ENCODE data around the gene FCRL5. TPM values are rescaled to one million over a fixed set of nuclear protein-coding genes. Genes with fewer than 3 reads are reported as not detected.

FCRL5 gene
- total and polyA plus RNA-seq, 8 donors: 0.37 to 4.8 (median 0.76) TPM; not detected in 3

GRCh38 chr1:157521056-157521455, 31.3 kb downstream of the FCRL5 start:
- intact Hi-C loops (cut with DNase I; ENCODE audit: low total_unique reads): no loop called here
- no peak for TF ChIP-seq POLR2AphosphoS5 (IDR thresholded peaks at IDR 0.05)
- TF ChIP-seq EP300 (IDR thresholded peaks at IDR 0.05): no peak
- no peak for TF ChIP-seq POLR2A (IDR thresholded peaks at IDR 0.05)
- TF ChIP-seq CTCF (IDR thresholded peaks at IDR 0.05): no peak
- Histone ChIP-seq H3K4me3 (no peak overlapping the region), H3K4me1 (peaks cover 0 to 3% (median 0%) of the 10 kb centered on the region in 4 donors), H3K27me3 (peaks cover 0 to 15% (median 0%) of the 10 kb centered on the region in 3 donors), H3K27ac (no peak overlapping the region), H3K9me3 (no peaks in the 10 kb centered on the region), H3K36me3 (no peaks in the 10 kb centered on the region)
- 52 to 66% (median 58%) methylated on average over 10 of the region's 10 CpGs for WGBS, 5 donors
- DNase-seq: no peak

- intact Hi-C loops (cut with DNase I; ENCODE audit: low total_unique reads): no loop called here
- 96 to 100% (median 97%) methylated on average over 1 to 20 of the region's 20 CpGs for WGBS, 5 donors
- H3K4me3 ChIP-seq: no peak overlapping the region
- TF ChIP-seq POLR2AphosphoS5 (IDR thresholded peaks at IDR 0.05): no peak
- no peak for TF ChIP-seq POLR2A (IDR thresholded peaks at IDR 0.05)
- no peak for TF ChIP-seq CTCF (IDR thresholded peaks at IDR 0.05)
- TF ChIP-seq EP300 (IDR thresholded peaks at IDR 0.05): no peak
- DNase-seq: no peak
- peak overlapping the region in 1 of 5 donors; percentile 2 for H3K27ac ChIP-seq
- peaks cover 0 to 3% (median 0%) of the 10 kb centered on the region in 4 donors for H3K4me1 ChIP-seq
- no peaks in the 10 kb centered on the region for H3K9me3 ChIP-seq
- H3K36me3 ChIP-seq: no peaks in the 10 kb centered on the region
- H3K27me3 ChIP-seq: peaks cover 0 to 15% (median 0%) of the 10 kb centered on the region in 3 donors
These were observed 31.9 kb downstream of the FCRL5 start for GRCh38 chr1:157520386-157520935.

GRCh38 chr1:157519451-157519850, 32.9 kb downstream of the FCRL5 start:
- TF ChIP-seq POLR2AphosphoS5 (IDR thresholded peaks at IDR 0.05): no peak
- intact Hi-C loops (cut with DNase I; ENCODE audit: low total_unique reads): no loop called here
- WGBS, 5 donors: 30 to 71% (median 46%) methylated on average over 2 of the region's 2 CpGs
- peaks cover 0 to 3% (median 0%) of the 10 kb centered on the region in 4 donors for H3K4me1 ChIP-seq
- H3K36me3 ChIP-seq: no peaks in the 10 kb centered on the region
- peak in 1 of 2 donors; percentile 67 for DNase-seq
- no peak overlapping the region for H3K4me3 ChIP-seq
- peaks cover 0 to 15% (median 0%) of the 10 kb centered on the region in 3 donors for H3K27me3 ChIP-seq
- no peak overlapping the region for H3K27ac ChIP-seq
- no peaks in the 10 kb centered on the region for H3K9me3 ChIP-seq

- Histone ChIP-seq H3K4me1 (peaks cover 0 to 3% (median 0%) of the 10 kb centered on the region in 4 donors), H3K9me3 (no peaks in the 10 kb centered on the region), H3K4me3 (no peak overlapping the region), H3K36me3 (no peaks in the 10 kb centered on the region), H3K27ac (no peak overlapping the region), H3K27me3 (peaks cover 0 to 15% (median 0%) of the 10 kb centered on the region in 3 donors)
- intact Hi-C loops (cut with DNase I; ENCODE audit: low total_unique reads): no loop called here
- no peak for DNase-seq
- TF ChIP-seq POLR2AphosphoS5 (IDR thresholded peaks at IDR 0.05): no peak
- TF ChIP-seq CTCF (IDR thresholded peaks at IDR 0.05): no peak
- no peak for TF ChIP-seq EP300 (IDR thresholded peaks at IDR 0.05)
- TF ChIP-seq POLR2A (IDR thresholded peaks at IDR 0.05): no peak
- WGBS, 5 donors: 74 to 91% (median 86%) methylated on average over 8 of the region's 8 CpGs
These were observed 35.3 kb downstream of the FCRL5 start for GRCh38 chr1:157517016-157517415.

GRCh38 chr1:157515709-157516108, 36.6 kb downstream of the FCRL5 start:
- WGBS, 5 donors: 92 to 99% (median 97%) methylated on average over 7 of the region's 7 CpGs
- H3K27me3 ChIP-seq: peaks cover 0 to 15% (median 0%) of the 10 kb centered on the region in 3 donors
- TF ChIP-seq POLR2A (IDR thresholded peaks at IDR 0.05) (no peak), POLR2AphosphoS5 (IDR thresholded peaks at IDR 0.05) (no peak)

More at GRCh38 chr1:157515709-157516108, 36.6 kb downstream of the FCRL5 start:
- Histone ChIP-seq H3K4me3 (no peak overlapping the region), H3K36me3 (no peaks in the 10 kb centered on the region), H3K9me3 (no peaks in the 10 kb centered on the region), H3K27ac (no peak overlapping the region), H3K4me1 (no peaks in the 10 kb centered on the region)
- no peak for DNase-seq
- intact Hi-C loops (cut with DNase I; ENCODE audit: low total_unique reads): no loop called here
